Neural cell (in vitro differentiated cells): ENCODE measurements around the gene DISP2. TPM values are rescaled to one million over a fixed set of nuclear protein-coding genes. Genes with fewer than 3 reads are reported as not detected.

ENCODE experiments used
- H2AFZ ChIP-seq: fragments of 200-600, 300-800 bp; sonication (generic), shearing (Covaris generic); 2 replicates; pipeline ENCODE4 v1.6.0; 2014; ENCODE audit warnings: low read depth, mild to moderate bottlenecking, antibody characterized with exemption, low read length, moderate library complexity
- H3F3A ChIP-seq: fragments of 200-600 bp; shearing (Covaris generic); 2 replicates; pipeline ENCODE4 v1.6.1; 2016; ENCODE audit warnings: mild to moderate bottlenecking, moderate library complexity, mixed read lengths, antibody characterized with exemption, low read length; ENCODE audit not compliant: insufficient read depth, poor library complexity, severe bottlenecking
- H3K27ac ChIP-seq: fragments of 200-600, 300-800 bp; sonication (generic), shearing (Covaris generic); 2 replicates; pipeline ENCODE4 v1.5.1; 2014; ENCODE audit warnings: mild to moderate bottlenecking, low read length, moderate library complexity
- H3K27me3 ChIP-seq: fragments of 300-800, 200-600 bp; sonication (generic), shearing (Covaris generic); 2 replicates; pipeline ENCODE4 v1.6.0; 2014; ENCODE audit warnings: mild to moderate bottlenecking, low read depth, low read length, moderate library complexity; ENCODE audit not compliant: insufficient read depth
- H3K36me3 ChIP-seq: fragments of 300-800, 200-600 bp; sonication (generic), shearing (Covaris generic); 2 replicates; pipeline ENCODE4 v1.5.1; 2014; ENCODE audit warnings: mild to moderate bottlenecking, antibody characterized with exemption, low read length, moderate library complexity; ENCODE audit not compliant: insufficient read depth
- H3K4me2 ChIP-seq: fragments of 300-800, 200-600 bp; sonication (generic), shearing (Covaris generic); 2 replicates; pipeline ENCODE4 v1.6.0; 2014; ENCODE audit warnings: mild to moderate bottlenecking, low read length
- H3K4me3 ChIP-seq: fragments of 300-800, 200-600 bp; sonication (generic), shearing (Covaris generic); 2 replicates; pipeline ENCODE4 v1.5.1; 2014; ENCODE audit warnings: mild to moderate bottlenecking, low read length, moderate library complexity
- H3K79me2 ChIP-seq: fragments of 200-600 bp; shearing (Covaris generic); replicated peaks from 2 replicates; pipeline ENCODE4 v1.6.0; 2014; ENCODE audit warnings: mild to moderate bottlenecking, low read length, moderate library complexity; ENCODE audit not compliant: insufficient read depth
- H3K9ac ChIP-seq: fragments of 300-800, 200-600 bp; sonication (generic), shearing (Covaris generic); 2 replicates; pipeline ENCODE4 v1.6.1; 2016; ENCODE audit warnings: mild to moderate bottlenecking, low read length, mixed read lengths
- H3K9me2 ChIP-seq: fragments of 200-600 bp; shearing (Covaris generic); 2 replicates; pipeline ENCODE4 v1.6.1; 2016; ENCODE audit warnings: mild to moderate bottlenecking, low read length, mixed read lengths; ENCODE audit not compliant: insufficient read depth
- H3K9me3 ChIP-seq: fragments of 200-600, 300-800 bp; sonication (generic), shearing (Covaris generic); 2 replicates; pipeline ENCODE4 v1.6.1; 2016; ENCODE audit warnings: mild to moderate bottlenecking, mixed run types, low read length, moderate library complexity, mixed read lengths
- H4K20me1 ChIP-seq: fragments of 200-600 bp; shearing (Covaris generic); 2 replicates; pipeline ENCODE4 v1.6.1; 2016; ENCODE audit warnings: mild to moderate bottlenecking, mixed run types; ENCODE audit not compliant: insufficient read depth
- EP300 ChIP-seq: fragments of 450-650 bp; conservative IDR thresholded peaks from 2 replicates; pipeline ENCODE4 v1.6.1; 2014; ENCODE audit warnings: antibody characterized with exemption, mild to moderate bottlenecking, moderate library complexity; ENCODE audit not compliant: poor library complexity, severe bottlenecking
- EZH2 ChIP-seq: fragments of 200-600, 300-800 bp; shearing (Covaris generic), sonication (generic); IDR thresholded peaks from 2 replicates; pipeline ENCODE4 v1.6.1; 2014; ENCODE audit warnings: antibody characterized with exemption, low read length, borderline replicate concordance, mild to moderate bottlenecking; ENCODE audit not compliant: insufficient read depth, poor library complexity, severe bottlenecking
- MXI1 ChIP-seq: fragments of 450-650 bp; conservative IDR thresholded peaks from 2 replicates; pipeline ENCODE4 v1.6.1; 2014; ENCODE audit warnings: antibody characterized with exemption, mild to moderate bottlenecking; ENCODE audit not compliant: poor library complexity, severe bottlenecking
- POLR2AphosphoS5 ChIP-seq: IDR thresholded peaks from 2 replicates; pipeline ENCODE4 v1.6.1; 2012
- RAD21 ChIP-seq: fragments of 450-650 bp; conservative IDR thresholded peaks from 2 replicates; pipeline ENCODE4 v1.6.1; 2014; ENCODE audit warnings: antibody characterized with exemption, mild to moderate bottlenecking, moderate library complexity
- SMC3 ChIP-seq: fragments of 450-650 bp; conservative IDR thresholded peaks from 2 replicates; pipeline ENCODE4 v1.6.1; 2014; ENCODE audit warnings: antibody characterized with exemption, mild to moderate bottlenecking, moderate library complexity; ENCODE audit not compliant: poor library complexity
- TAF1 ChIP-seq: IDR thresholded peaks from 2 replicates; pipeline ENCODE4 v1.6.1; 2012; ENCODE audit warnings: low read depth
- polyA plus RNA-seq: library from polyadenylated mRNA; depleted of rRNA; stranded (reverse); fragments of >200 nt; gene quantifications from 2 replicates; pipeline ENCODE4 v1.2.3, GENCODE V29; 2014
- TF ChIP-seq, protein P1 (sequence below): IDR thresholded peaks from 2 replicates; pipeline ENCODE4 v1.6.1; 2012; ENCODE audit warnings: borderline replicate concordance
- TF ChIP-seq, protein P2 (sequence below): fragments of 450-650 bp; IDR thresholded peaks from 2 replicates; pipeline ENCODE4 v1.5.1; 2014; ENCODE audit warnings: antibody characterized with exemption, mild to moderate bottlenecking, moderate library complexity; ENCODE audit not compliant: poor library complexity, severe bottlenecking

The DISP2 gene
- polyA plus RNA-seq, 1 donor from 2014 or later = 26.0 TPM

DNA sequence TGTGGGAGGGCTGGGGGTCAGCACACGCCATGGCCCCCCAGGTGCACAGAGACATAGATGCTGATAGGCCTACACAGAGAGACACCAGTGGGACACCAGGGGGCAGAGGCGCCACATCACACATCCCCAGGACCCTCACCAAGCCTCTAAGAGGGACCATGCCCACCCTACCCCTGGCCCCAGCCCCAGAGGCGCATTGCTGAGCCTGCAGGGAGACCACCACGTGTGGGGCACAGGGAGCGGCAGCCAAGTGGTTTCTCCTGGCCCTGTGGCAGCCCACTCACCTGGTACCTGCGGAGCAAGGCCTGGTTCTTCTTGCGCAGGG, 18.4 kb upstream of the DISP2 start:
- Histone ChIP-seq H3K27ac (no peak overlapping the region), H3K36me3 (no peaks in the 10 kb centered on the region), H3K79me2 (no peaks in the 10 kb centered on the region), H2AFZ (no peak overlapping the region), H3K4me2 (no peak overlapping the region), H3K4me3 (no peak overlapping the region), H3K9me2 (no peaks in the 10 kb centered on the region), H3K27me3 (no peaks in the 10 kb centered on the region), H3K9me3 (no peaks in the 10 kb centered on the region), H3K9ac (no peak overlapping the region), H3F3A (no peaks in the 10 kb centered on the region), H4K20me1 (no peaks in the 10 kb centered on the region)
- TF ChIP-seq MXI1 = no peak
- TF ChIP-seq, protein P1, sequence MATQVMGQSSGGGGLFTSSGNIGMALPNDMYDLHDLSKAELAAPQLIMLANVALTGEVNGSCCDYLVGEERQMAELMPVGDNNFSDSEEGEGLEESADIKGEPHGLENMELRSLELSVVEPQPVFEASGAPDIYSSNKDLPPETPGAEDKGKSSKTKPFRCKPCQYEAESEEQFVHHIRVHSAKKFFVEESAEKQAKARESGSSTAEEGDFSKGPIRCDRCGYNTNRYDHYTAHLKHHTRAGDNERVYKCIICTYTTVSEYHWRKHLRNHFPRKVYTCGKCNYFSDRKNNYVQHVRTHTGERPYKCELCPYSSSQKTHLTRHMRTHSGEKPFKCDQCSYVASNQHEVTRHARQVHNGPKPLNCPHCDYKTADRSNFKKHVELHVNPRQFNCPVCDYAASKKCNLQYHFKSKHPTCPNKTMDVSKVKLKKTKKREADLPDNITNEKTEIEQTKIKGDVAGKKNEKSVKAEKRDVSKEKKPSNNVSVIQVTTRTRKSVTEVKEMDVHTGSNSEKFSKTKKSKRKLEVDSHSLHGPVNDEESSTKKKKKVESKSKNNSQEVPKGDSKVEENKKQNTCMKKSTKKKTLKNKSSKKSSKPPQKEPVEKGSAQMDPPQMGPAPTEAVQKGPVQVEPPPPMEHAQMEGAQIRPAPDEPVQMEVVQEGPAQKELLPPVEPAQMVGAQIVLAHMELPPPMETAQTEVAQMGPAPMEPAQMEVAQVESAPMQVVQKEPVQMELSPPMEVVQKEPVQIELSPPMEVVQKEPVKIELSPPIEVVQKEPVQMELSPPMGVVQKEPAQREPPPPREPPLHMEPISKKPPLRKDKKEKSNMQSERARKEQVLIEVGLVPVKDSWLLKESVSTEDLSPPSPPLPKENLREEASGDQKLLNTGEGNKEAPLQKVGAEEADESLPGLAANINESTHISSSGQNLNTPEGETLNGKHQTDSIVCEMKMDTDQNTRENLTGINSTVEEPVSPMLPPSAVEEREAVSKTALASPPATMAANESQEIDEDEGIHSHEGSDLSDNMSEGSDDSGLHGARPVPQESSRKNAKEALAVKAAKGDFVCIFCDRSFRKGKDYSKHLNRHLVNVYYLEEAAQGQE = no peak
- no peak for TF ChIP-seq POLR2AphosphoS5
- no peak for TF ChIP-seq EZH2
- no peak for TF ChIP-seq RAD21
- no peak for TF ChIP-seq TAF1
- no peak for TF ChIP-seq EP300
- TF ChIP-seq, protein P2, sequence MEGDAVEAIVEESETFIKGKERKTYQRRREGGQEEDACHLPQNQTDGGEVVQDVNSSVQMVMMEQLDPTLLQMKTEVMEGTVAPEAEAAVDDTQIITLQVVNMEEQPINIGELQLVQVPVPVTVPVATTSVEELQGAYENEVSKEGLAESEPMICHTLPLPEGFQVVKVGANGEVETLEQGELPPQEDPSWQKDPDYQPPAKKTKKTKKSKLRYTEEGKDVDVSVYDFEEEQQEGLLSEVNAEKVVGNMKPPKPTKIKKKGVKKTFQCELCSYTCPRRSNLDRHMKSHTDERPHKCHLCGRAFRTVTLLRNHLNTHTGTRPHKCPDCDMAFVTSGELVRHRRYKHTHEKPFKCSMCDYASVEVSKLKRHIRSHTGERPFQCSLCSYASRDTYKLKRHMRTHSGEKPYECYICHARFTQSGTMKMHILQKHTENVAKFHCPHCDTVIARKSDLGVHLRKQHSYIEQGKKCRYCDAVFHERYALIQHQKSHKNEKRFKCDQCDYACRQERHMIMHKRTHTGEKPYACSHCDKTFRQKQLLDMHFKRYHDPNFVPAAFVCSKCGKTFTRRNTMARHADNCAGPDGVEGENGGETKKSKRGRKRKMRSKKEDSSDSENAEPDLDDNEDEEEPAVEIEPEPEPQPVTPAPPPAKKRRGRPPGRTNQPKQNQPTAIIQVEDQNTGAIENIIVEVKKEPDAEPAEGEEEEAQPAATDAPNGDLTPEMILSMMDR = no peak
- no peak for TF ChIP-seq SMC3

DNA sequence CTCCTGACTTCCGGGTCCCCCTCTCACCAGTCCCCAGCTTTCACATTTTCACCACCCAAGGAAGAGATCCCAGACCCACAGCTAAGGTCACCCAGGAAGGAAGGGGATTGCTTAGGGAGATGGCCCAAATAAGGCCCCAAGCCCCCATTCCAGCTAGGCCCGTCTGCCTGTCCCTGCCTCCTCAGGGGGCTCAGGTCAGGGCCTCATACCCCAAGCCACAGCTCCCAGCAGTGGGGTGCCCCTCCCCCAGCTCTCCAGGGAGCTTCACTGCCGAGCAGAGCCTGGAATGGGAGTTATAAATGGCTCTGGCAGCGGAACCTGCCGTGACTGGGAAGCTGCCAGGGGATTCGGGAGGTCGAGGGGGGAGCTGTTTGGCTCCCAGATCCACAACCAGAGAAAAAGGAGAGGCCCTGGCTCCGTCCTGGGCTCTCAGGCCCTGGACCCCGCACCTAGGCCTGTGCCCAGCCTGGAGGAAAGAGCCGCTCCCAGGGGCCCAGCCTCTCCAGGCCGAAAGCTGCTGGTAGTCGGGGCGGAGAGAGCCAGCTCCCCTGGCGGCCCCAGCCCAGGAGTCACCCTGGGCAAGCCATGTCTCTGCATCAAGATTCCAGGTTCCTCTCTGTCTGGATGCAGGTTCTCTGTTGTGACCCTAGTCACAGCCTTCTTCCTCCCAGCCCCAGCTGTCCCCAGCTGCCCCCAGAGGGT, 17.8 kb upstream of the DISP2 start:
- Histone ChIP-seq H3K36me3 (no peaks in the 10 kb centered on the region), H3K27ac (no peak overlapping the region), H3K9me2 (no peaks in the 10 kb centered on the region), H3K4me3 (no peak overlapping the region), H3K79me2 (no peaks in the 10 kb centered on the region), H3K9me3 (no peaks in the 10 kb centered on the region), H2AFZ (no peak overlapping the region), H3K4me2 (no peak overlapping the region), H3K9ac (peak overlapping the region; percentile 20), H3K27me3 (no peaks in the 10 kb centered on the region), H3F3A (no peaks in the 10 kb centered on the region), H4K20me1 (no peaks in the 10 kb centered on the region)
- TF ChIP-seq EZH2 (no peak), TAF1 (no peak), SMC3 (no peak), RAD21 (no peak), EP300 (no peak), MXI1 (no peak), POLR2AphosphoS5 (no peak)
- TF ChIP-seq, protein P1 = no peak
- TF ChIP-seq, protein P2 = no peak
